GM18951 (cell line): ENCODE results near the gene CAST.

Source experiments
- POLR2A ChIP-seq: IDR thresholded peaks from 4 replicates; pipeline ENCODE4 v1.6.1; 2011; ENCODE audit warnings: mild to moderate bottlenecking; ENCODE audit not compliant: insufficient read length, insufficient read depth; ENCODE audit errors: extremely low read depth
- in situ Hi-C: fragments of 300-500 bp; cut with MboI; formaldehyde crosslinking; loops from one replicate; pipeline ENCODE4 v1.12.0; 2022; ENCODE audit warnings: low sequenced_read_pairs, mixed read lengths, inconsistent platforms; ENCODE audit not compliant: unreplicated experiment

The CAST gene

GRCh38 chr5:96742538-96742937 is 80.4 kb downstream of the CAST start:
- no peak for TF ChIP-seq POLR2A
- in situ Hi-C loops = loop anchor here (25.0 kb wide), 1 partner anchor 420 kb away; no protein-coding TSS in a partner anchor

GRCh38 chr5:96743065-96743768 is 81.0 kb downstream of the CAST start:
- in situ Hi-C loops = loop anchor here (25.0 kb wide), 1 partner anchor 419 kb away; no protein-coding TSS in a partner anchor
- TF ChIP-seq POLR2A = no peak

GRCh38 chr5:96743805-96744204 is 81.6 kb downstream of the CAST start:
- no peak for TF ChIP-seq POLR2A
- in situ Hi-C loops = loop anchor here (25.0 kb wide), 1 partner anchor 418 kb away; no protein-coding TSS in a partner anchor

- in situ Hi-C loops = loop anchor here (25.0 kb wide), 1 partner anchor 418 kb away; no protein-coding TSS in a partner anchor
Measured at GRCh38 chr5:96744218-96744617, 82.0 kb downstream of the CAST start.

- in situ Hi-C loops = loop anchor here (25.0 kb wide), 1 partner anchor 417 kb away; no protein-coding TSS in a partner anchor
- no peak for TF ChIP-seq POLR2A
Measured at GRCh38 chr5:96745025-96745424, 82.8 kb downstream of the CAST start.

- in situ Hi-C loops = loop anchor here (25.0 kb wide), 1 partner anchor 416 kb away; no protein-coding TSS in a partner anchor
- TF ChIP-seq POLR2A = no peak
Measured at GRCh38 chr5:96745844-96746531, 83.8 kb downstream of the CAST start.

- no peak for TF ChIP-seq POLR2A
- in situ Hi-C loops = loop anchor here (25.0 kb wide), 1 partner anchor 415 kb away; no protein-coding TSS in a partner anchor
Measured at GRCh38 chr5:96747720-96748119, 85.5 kb downstream of the CAST start.

GRCh38 chr5:96750110-96750822 is 88.1 kb downstream of the CAST start:
- in situ Hi-C loops = no loop called here
- no peak for TF ChIP-seq POLR2A

- in situ Hi-C loops = no loop called here
- TF ChIP-seq POLR2A = no peak
Measured at GRCh38 chr5:96751203-96752169, 89.3 kb downstream of the CAST start.

- TF ChIP-seq POLR2A = no peak
- in situ Hi-C loops = no loop called here
Measured at GRCh38 chr5:96752341-96753016, 90.3 kb downstream of the CAST start.

- no peak for TF ChIP-seq POLR2A
- in situ Hi-C loops = no loop called here
Measured at GRCh38 chr5:96753017-96753397, 90.8 kb downstream of the CAST start.

GRCh38 chr5:96753848-96754247 is 91.7 kb downstream of the CAST start:
- no peak for TF ChIP-seq POLR2A
- in situ Hi-C loops = no loop called here
